PFSK-1 (cell line): ENCODE results near the gene SCART1.

Experiments used
- FOXP2 ChIP-seq: optimal IDR thresholded peaks from 2 replicates; pipeline ENCODE3; 2011; ENCODE audit warnings: borderline replicate concordance, control low read depth, inconsistent platforms; ENCODE audit not compliant: insufficient read depth; ENCODE audit errors: extremely low read length, extremely low read depth
- POLR2AphosphoS5 ChIP-seq: IDR thresholded peaks from 2 replicates; pipeline ENCODE4 v1.6.1; 2012; ENCODE audit warnings: low read depth, mild to moderate bottlenecking, control low read depth, low read length, moderate library complexity
- SIN3A ChIP-seq: IDR thresholded peaks from 2 replicates; pipeline ENCODE4 v1.6.1; 2012; ENCODE audit warnings: mild to moderate bottlenecking, low read length, moderate library complexity, borderline replicate concordance; ENCODE audit not compliant: insufficient read depth
- TAF1 ChIP-seq: IDR thresholded peaks from 2 replicates; pipeline ENCODE4 v1.6.1; 2012; ENCODE audit warnings: low read length, control low read depth, borderline replicate concordance; ENCODE audit not compliant: insufficient read depth
- TF ChIP-seq, protein P1 (sequence below), 2 experiments: IDR thresholded peaks; 2 replicates each; pipeline versions ENCODE4 v1.6.1 to v1.8.0; 2011 to 2012; ENCODE audit warnings: low read depth in 2 of 2, low read length in 2 of 2, control low read depth in 1 of 2, inconsistent platforms in 1 of 2, mild to moderate bottlenecking in 1 of 2, moderate library complexity in 1 of 2; ENCODE audit not compliant: insufficient read depth in 1 of 2

Gene SCART1

DNA sequence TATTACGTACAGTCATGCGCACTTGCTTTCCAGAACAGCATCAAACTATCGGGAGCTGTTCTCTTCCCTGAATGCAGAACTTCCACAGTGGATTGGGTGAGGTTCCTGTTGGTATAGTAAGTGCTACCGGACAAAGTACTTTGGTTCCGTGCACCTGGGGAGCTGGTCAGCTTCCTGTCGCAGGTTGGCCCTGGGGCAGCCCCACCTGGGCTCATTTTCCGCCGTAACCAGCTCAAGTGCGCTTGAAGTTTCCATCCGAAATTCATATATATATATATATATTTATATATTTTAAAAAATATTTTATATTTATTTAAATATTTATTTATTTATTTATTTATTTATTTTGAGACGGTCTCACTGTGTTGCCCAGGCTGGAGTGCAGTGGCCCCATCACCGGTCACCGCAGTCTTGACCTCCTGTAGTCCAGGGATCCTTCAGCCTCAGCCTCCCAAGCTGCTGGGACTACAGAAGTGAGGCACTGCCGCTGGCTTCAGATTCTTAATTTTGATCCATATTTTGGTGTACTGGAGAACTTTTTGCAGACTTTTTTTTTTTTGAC, 6.5 kb downstream of the SCART1 start:
- no peak for TF ChIP-seq POLR2AphosphoS5
- TF ChIP-seq, protein P1, sequence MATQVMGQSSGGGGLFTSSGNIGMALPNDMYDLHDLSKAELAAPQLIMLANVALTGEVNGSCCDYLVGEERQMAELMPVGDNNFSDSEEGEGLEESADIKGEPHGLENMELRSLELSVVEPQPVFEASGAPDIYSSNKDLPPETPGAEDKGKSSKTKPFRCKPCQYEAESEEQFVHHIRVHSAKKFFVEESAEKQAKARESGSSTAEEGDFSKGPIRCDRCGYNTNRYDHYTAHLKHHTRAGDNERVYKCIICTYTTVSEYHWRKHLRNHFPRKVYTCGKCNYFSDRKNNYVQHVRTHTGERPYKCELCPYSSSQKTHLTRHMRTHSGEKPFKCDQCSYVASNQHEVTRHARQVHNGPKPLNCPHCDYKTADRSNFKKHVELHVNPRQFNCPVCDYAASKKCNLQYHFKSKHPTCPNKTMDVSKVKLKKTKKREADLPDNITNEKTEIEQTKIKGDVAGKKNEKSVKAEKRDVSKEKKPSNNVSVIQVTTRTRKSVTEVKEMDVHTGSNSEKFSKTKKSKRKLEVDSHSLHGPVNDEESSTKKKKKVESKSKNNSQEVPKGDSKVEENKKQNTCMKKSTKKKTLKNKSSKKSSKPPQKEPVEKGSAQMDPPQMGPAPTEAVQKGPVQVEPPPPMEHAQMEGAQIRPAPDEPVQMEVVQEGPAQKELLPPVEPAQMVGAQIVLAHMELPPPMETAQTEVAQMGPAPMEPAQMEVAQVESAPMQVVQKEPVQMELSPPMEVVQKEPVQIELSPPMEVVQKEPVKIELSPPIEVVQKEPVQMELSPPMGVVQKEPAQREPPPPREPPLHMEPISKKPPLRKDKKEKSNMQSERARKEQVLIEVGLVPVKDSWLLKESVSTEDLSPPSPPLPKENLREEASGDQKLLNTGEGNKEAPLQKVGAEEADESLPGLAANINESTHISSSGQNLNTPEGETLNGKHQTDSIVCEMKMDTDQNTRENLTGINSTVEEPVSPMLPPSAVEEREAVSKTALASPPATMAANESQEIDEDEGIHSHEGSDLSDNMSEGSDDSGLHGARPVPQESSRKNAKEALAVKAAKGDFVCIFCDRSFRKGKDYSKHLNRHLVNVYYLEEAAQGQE (IDR thresholded peaks at IDR 0.05; ENCODE audit: insufficient read depth in 1 of 2, low read depth in 2 of 2, low read length in 2 of 2): no peak

DNA sequence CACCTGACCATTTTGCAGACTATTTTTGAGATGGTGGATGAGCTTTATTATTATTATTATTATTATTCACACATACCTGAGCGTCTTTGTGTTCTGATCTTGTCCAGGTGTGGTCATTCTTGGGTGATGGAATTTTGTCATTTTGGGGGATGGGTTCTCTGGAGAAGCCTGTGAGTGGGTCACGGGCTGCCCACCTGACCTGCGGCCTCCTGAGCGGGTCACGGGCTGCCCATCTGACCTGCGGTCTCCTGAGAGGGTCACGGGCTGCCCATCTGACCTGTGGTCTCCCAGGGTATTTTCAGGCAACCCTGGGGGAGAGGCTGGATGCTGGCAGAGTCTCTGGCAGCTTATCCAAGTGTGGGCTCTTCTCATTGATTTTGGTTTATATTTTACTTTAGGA, 7.3 kb downstream of the SCART1 start:
- no peak for TF ChIP-seq FOXP2
- no peak for TF ChIP-seq POLR2AphosphoS5
- no peak for TF ChIP-seq TAF1
- TF ChIP-seq, protein P1 (IDR thresholded peaks at IDR 0.05; ENCODE audit: insufficient read depth in 1 of 2, low read depth in 2 of 2, low read length in 2 of 2): no peak
- no peak for TF ChIP-seq SIN3A

DNA sequence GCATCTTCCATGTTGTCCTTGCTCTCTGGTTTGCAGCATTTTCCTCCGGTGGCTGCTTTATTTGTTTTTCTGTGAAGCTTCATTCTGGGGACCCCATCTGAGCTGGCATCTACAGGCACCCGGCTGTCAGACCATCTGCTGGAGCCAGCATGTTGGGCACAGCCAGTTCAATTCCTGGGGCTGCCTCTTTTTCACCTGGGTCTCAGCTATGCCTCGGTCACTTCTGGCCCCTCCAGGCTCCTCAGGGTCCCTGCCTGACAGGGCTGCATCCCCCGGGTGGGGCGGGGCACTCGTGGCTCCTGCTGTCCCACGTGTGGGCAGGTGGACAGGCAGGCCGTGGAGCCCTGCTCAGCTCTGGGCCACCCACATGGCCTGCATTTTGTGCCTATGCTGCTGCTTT, 8.1 kb downstream of the SCART1 start:
- no peak for TF ChIP-seq TAF1
- no peak for TF ChIP-seq FOXP2

- TF ChIP-seq TAF1: no peak
- no peak for TF ChIP-seq POLR2AphosphoS5
- no peak for TF ChIP-seq FOXP2
- TF ChIP-seq, protein P1 (IDR thresholded peaks at IDR 0.05; ENCODE audit: insufficient read depth in 1 of 2, low read depth in 2 of 2, low read length in 2 of 2): no peak
- no peak for TF ChIP-seq SIN3A
Measured at GRCh38 chr10:133462512-133463305, 9.0 kb downstream of the SCART1 start.

- no peak for TF ChIP-seq SIN3A
- TF ChIP-seq POLR2AphosphoS5: no peak
- TF ChIP-seq FOXP2: no peak
- TF ChIP-seq, protein P1 (IDR thresholded peaks at IDR 0.05; ENCODE audit: insufficient read depth in 1 of 2, low read depth in 2 of 2, low read length in 2 of 2): no peak
- no peak for TF ChIP-seq TAF1
Measured at GRCh38 chr10:133464582-133465031, 10.9 kb downstream of the SCART1 start.
